ENCODE data around the gene SGCD.

The SGCD gene

DNA sequence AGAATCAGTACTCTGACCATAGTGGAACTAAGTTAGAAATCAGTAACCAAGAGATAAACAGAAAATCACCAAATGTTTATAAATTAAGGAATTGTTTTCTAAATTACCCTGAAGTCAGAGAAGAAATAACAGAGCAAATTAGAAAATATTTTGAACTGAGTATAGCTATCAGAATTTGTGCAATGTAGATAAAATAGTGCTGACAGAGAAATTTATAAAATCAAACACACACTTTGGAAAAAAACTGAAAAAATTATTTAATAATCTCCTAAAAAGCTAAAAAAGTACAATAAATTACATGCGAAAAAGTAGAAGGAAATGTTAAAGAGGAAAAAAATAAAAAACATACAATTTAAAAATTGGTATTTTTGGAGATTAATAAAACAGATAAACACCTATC is 486.0 kb downstream of the SGCD start:
- no peak for DNase-seq

DNA sequence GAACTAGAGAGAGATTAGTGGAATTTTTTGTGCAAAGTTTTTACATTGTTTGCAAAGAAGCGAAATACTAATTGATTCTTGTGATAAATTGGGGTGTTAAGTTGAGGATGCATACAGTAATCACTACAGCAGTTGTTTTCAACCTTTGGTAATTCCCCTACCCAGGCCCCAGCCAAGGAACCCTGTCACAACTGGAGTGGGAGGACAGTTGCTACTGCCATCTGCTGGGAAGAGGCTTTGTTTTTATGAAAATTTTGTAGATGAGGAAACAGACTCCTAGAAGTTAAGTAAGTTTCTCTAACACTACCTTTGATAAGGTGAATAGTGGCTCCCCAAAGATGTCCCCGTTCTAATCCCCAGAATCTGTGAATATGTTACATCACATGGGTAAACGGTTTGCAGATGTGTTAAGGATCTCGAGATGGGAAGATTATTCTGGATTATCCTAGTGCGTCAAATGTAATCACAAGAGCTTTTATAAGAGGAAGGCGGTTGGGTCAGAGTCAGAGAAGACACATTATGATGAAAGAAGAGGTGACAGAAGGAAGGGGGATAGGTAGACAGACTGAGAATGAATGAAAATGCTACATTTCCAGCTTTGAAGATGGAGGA is 489.1 kb downstream of the SGCD start:
- DNase-seq = no peak
